Peyer's patch (tissue), 4 donors: Measurements from ENCODE around the gene KRTAP5-2.

Experiments used
- POLR2A ChIP-seq, 2 donors: fragments of 450-650 bp; IDR thresholded peaks; one replicate each; pipeline ENCODE4 v1.5.1; 2017; ENCODE audit warnings: antibody characterized with exemption in 2 of 2, mild to moderate bottlenecking in 2 of 2, moderate library complexity in 2 of 2
- TF ChIP-seq, protein P1 (sequence below), 6 experiments: fragments of 450-650 bp in 4 of 6; fragments of 200-600 bp in 2 of 6; sonication (generic) in 1 of 6; IDR thresholded peaks; one replicate each; pipeline ENCODE4 v1.5.1; 2017 to 2019; ENCODE audit warnings: antibody characterized with exemption in 6 of 6, mild to moderate bottlenecking in 3 of 6, moderate library complexity in 1 of 6

DNA sequence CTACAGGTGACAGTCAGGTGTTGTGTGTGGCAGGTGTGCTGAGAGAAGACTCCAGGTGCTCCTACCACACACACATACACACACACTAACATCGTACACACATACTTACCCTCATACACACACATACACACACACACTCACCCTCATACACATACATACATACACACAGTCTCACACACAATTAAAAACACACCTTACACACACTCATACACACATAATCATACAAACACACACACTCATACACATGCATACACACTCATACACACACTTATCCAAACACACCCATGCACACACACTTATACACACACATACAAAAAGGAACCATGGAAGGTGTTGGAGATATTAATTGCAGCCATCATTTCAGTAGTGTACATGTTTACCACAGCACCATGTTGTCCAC lies 5.5 kb upstream of the KRTAP5-2 start:
- TF ChIP-seq, protein P1, sequence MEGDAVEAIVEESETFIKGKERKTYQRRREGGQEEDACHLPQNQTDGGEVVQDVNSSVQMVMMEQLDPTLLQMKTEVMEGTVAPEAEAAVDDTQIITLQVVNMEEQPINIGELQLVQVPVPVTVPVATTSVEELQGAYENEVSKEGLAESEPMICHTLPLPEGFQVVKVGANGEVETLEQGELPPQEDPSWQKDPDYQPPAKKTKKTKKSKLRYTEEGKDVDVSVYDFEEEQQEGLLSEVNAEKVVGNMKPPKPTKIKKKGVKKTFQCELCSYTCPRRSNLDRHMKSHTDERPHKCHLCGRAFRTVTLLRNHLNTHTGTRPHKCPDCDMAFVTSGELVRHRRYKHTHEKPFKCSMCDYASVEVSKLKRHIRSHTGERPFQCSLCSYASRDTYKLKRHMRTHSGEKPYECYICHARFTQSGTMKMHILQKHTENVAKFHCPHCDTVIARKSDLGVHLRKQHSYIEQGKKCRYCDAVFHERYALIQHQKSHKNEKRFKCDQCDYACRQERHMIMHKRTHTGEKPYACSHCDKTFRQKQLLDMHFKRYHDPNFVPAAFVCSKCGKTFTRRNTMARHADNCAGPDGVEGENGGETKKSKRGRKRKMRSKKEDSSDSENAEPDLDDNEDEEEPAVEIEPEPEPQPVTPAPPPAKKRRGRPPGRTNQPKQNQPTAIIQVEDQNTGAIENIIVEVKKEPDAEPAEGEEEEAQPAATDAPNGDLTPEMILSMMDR (IDR thresholded peaks at IDR 0.05), result no peak
- no peak for TF ChIP-seq POLR2A (IDR thresholded peaks at IDR 0.05)
